Brain microvascular endothelial cell (primary cell): ENCODE results near the gene PTPN14.

Experiments used
- DNase-seq: peaks from one replicate; pipeline ENCODE4 v3.0.0-alpha.2; 2020
- H3K27ac ChIP-seq: fragments of 250-450 bp; sonication (Bioruptor Pico); 2 replicates; pipeline ENCODE4 v1.5.1; 2020; ENCODE audit warnings: mild to moderate bottlenecking, moderate library complexity
- H3K27me3 ChIP-seq: fragments of 250-450 bp; sonication (Bioruptor Pico); replicated peaks from 2 replicates; pipeline ENCODE4 v1.5.1; 2020; ENCODE audit warnings: mild to moderate bottlenecking
- H3K36me3 ChIP-seq: fragments of 250-450 bp; sonication (Bioruptor Pico); replicated peaks from 2 replicates; pipeline ENCODE4 v1.5.1; 2020; ENCODE audit warnings: mild to moderate bottlenecking
- H3K4me3 ChIP-seq: 2 replicates; pipeline ENCODE4 v1.5.1; 2011; ENCODE audit warnings: low read depth, mild to moderate bottlenecking, control low read depth, low read length, moderate library complexity
- in situ Hi-C: cut with HindIII; loops from 2 replicates; pipeline ENCODE4 v1.10.0; 2017; ENCODE audit warnings: low sequenced_read_pairs, low pct_ligation_motif_present
- TF ChIP-seq, protein P1 (sequence below): IDR thresholded peaks from 2 replicates; pipeline ENCODE4 v1.5.1; 2011; ENCODE audit warnings: low read depth, mild to moderate bottlenecking, moderate library complexity, low read length, control low read depth, inconsistent platforms; ENCODE audit errors: missing control alignments

PTPN14 gene

GRCh38 chr1:214550857-214551435 is 456 bp downstream of the PTPN14 start:
- DNase-seq = no peak
- peaks cover 3% of the 10 kb centered on the region for H3K36me3 ChIP-seq
- H3K27ac ChIP-seq = peak overlapping the region; percentile 91
- in situ Hi-C loops = no loop called here
- H3K27me3 ChIP-seq = no peaks in the 10 kb centered on the region
- TF ChIP-seq, protein P1, sequence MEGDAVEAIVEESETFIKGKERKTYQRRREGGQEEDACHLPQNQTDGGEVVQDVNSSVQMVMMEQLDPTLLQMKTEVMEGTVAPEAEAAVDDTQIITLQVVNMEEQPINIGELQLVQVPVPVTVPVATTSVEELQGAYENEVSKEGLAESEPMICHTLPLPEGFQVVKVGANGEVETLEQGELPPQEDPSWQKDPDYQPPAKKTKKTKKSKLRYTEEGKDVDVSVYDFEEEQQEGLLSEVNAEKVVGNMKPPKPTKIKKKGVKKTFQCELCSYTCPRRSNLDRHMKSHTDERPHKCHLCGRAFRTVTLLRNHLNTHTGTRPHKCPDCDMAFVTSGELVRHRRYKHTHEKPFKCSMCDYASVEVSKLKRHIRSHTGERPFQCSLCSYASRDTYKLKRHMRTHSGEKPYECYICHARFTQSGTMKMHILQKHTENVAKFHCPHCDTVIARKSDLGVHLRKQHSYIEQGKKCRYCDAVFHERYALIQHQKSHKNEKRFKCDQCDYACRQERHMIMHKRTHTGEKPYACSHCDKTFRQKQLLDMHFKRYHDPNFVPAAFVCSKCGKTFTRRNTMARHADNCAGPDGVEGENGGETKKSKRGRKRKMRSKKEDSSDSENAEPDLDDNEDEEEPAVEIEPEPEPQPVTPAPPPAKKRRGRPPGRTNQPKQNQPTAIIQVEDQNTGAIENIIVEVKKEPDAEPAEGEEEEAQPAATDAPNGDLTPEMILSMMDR = no peak
- H3K4me3 ChIP-seq = peak overlapping the region; percentile 91

- in situ Hi-C loops = no loop called here
- TF ChIP-seq, protein P1 = peak; percentile 65
- peak; percentile 40 for DNase-seq
- Histone ChIP-seq H3K4me3 (peak overlapping the region; percentile 91), H3K27me3 (no peaks in the 10 kb centered on the region), H3K27ac (peak overlapping the region; percentile 91), H3K36me3 (peaks cover 3% of the 10 kb centered on the region)
Measured at GRCh38 chr1:214550013-214550856, 1.2 kb downstream of the PTPN14 start.

GRCh38 chr1:214549604-214550003 is 1.8 kb downstream of the PTPN14 start:
- peaks cover 3% of the 10 kb centered on the region for H3K36me3 ChIP-seq
- no peaks in the 10 kb centered on the region for H3K27me3 ChIP-seq
- no peak overlapping the region for H3K27ac ChIP-seq
- peak overlapping the region; percentile 91 for H3K4me3 ChIP-seq
- no peak for DNase-seq
- TF ChIP-seq, protein P1 = no peak
- in situ Hi-C loops = no loop called here

- peak; percentile 56 for DNase-seq
- peaks cover 3% of the 10 kb centered on the region for H3K36me3 ChIP-seq
- peak overlapping the region; percentile 91 for H3K4me3 ChIP-seq
- H3K27me3 ChIP-seq = no peaks in the 10 kb centered on the region
- TF ChIP-seq, protein P1 = no peak
- H3K27ac ChIP-seq = no peak overlapping the region
- in situ Hi-C loops = no loop called here
Measured at GRCh38 chr1:214548988-214549387, 2.4 kb downstream of the PTPN14 start.

- Histone ChIP-seq H3K36me3 (peaks cover 3% of the 10 kb centered on the region), H3K4me3 (peak overlapping the region; percentile 91), H3K27ac (no peak overlapping the region), H3K27me3 (no peaks in the 10 kb centered on the region)
- TF ChIP-seq, protein P1 = no peak
- DNase-seq = no peak
- in situ Hi-C loops = no loop called here
Measured at GRCh38 chr1:214548271-214548670, 3.1 kb downstream of the PTPN14 start.
